ENCODE measurements around the gene MTMR2. TPM values are rescaled to one million over a fixed set of nuclear protein-coding genes. Genes with fewer than 3 reads are reported as not detected.
A peak's percentile ranks its signal among the peaks of the same experiment; 100 is the strongest.

MTMR2 gene
- total and polyA plus RNA-seq, 2 donors (not counting 3 experiments of a cell fraction or from before 2014, with no cell fraction given), result 19.5 to 49.5 TPM

GRCh38 chr11:95790933-95791708, 132.8 kb downstream of the MTMR2 start:
- CTCF ChIA-PET, result interaction anchor here (1.0 to 7.1 kb wide), 8 partner anchors 9 to 642 kb away, joined by 3 to 40 read pairs (median 4); partner anchors contain the start of gene MAML2
- Histone ChIP-seq H3K9ac (replicated peaks; ENCODE audit: extremely low read depth, insufficient read depth, low read length) (peak overlapping the region; percentile 88), H3K79me2 (ENCODE audit: control insufficient read depth, insufficient read depth, low read length) (peaks cover 57% of the 10 kb centered on the region), H3K4me2 (ENCODE audit: insufficient read depth, low read length) (peak overlapping the region; percentile 87), H3K27ac (ENCODE audit: insufficient read depth, low read depth, low read length) (peak overlapping the region; percentile 90), H4K20me1 (replicated peaks; ENCODE audit: control insufficient read depth, extremely low read depth, insufficient read depth, low read length) (no peaks in the 10 kb centered on the region), H3K4me3 (replicated peaks in 1 of 3; ENCODE audit: insufficient read depth in 1 of 3, low read depth in 1 of 3, low read length in 3 of 3) (peak overlapping the region; percentile 66 to 85 (median 75)), H3K4me1 (ENCODE audit: control insufficient read depth, extremely low read depth, insufficient read depth, low read length) (peaks cover 21% of the 10 kb centered on the region), H3K9me1 (replicated peaks; ENCODE audit: control insufficient read depth, extremely low read depth, insufficient read depth, low read length) (no peaks in the 10 kb centered on the region), H3K27me3 (ENCODE audit: control insufficient read depth in 2 of 2, insufficient read depth in 2 of 2, low read length in 2 of 2) (no peaks in the 10 kb centered on the region), H3K36me3 (ENCODE audit: control insufficient read depth in 2 of 2, extremely low read depth in 1 of 2, insufficient read depth in 2 of 2, low read length in 2 of 2) (peaks cover 0 to 1% of the 10 kb centered on the region in 2 experiments), H3K9me3 (replicated peaks; ENCODE audit: control insufficient read depth, insufficient read depth, low read length) (no peaks in the 10 kb centered on the region), H2AFZ (ENCODE audit: low read depth, low read length) (peak overlapping the region; percentile 88)
- TF ChIP-seq MYC (IDR thresholded peaks at IDR 0.05; ENCODE audit: low read depth, low read length), result no peak
- TF ChIP-seq JUN (IDR thresholded peaks at IDR 0.05; ENCODE audit: borderline replicate concordance, insufficient read depth, insufficient read length, low read depth), result no peak
- TF ChIP-seq GATA2 (IDR thresholded peaks at IDR 0.05; ENCODE audit: insufficient read depth, insufficient read length, low read depth, low read length), result no peak
- TF ChIP-seq POLR2A (IDR thresholded peaks at IDR 0.05; ENCODE audit: low read depth, low read length), result no peak
- TF ChIP-seq POLR2AphosphoS5 (IDR thresholded peaks at IDR 0.05; ENCODE audit: insufficient read depth, low read depth, low read length), result no peak
- TF ChIP-seq EZH2 (IDR thresholded peaks at IDR 0.05; ENCODE audit: borderline replicate concordance, low read depth, low read length, severe bottlenecking), result no peak
- FAIRE-seq (peak; percentile 28), DNase-seq (ENCODE audit: low read depth, low spot score) (peak; percentile 60)
- BruUV-seq (replicated peaks), result no TSS peak
- POLR2A ChIA-PET, result interaction anchor here (0.6 kb wide), 1 partner anchor 136 kb away, joined by 5 read pairs; no protein-coding TSS in a partner anchor
- dilution Hi-C loops (cut with MboI; ENCODE audit: extremely low pct_ligation_motif_present, low sequenced_read_pairs), result no loop called here
- intact Hi-C loops (cut with micrococcal nuclease), result loop anchor here (1.0 to 2.0 kb wide), 4 partner anchors 134 to 818 kb away; partner anchors contain the start of genes CWC15, JRKL, KDM4D and MTMR2

All from endothelial cell of umbilical vein (primary cell).